Erythroblast (primary cell): ENCODE data around the gene HOXD12.
A peak's percentile ranks its signal among the peaks of the same experiment; 100 is the strongest.

Experiments
- DNase-seq, 2 experiments: peaks; one replicate each; lab custom pipeline; 2025; lab: John Stamatoyannopoulos, UW
- GATA1 ChIP-seq: IDR thresholded peaks from 2 replicates; pipeline ENCODE4 v1.6.1; 2011; ENCODE audit warnings: low read depth, mild to moderate bottlenecking, control low read depth, low read length, moderate library complexity
- POLR2A ChIP-seq: IDR thresholded peaks from 2 replicates; pipeline ENCODE4 v1.6.1; 2011; ENCODE audit warnings: mild to moderate bottlenecking, low read length

Gene HOXD12

GRCh38 chr2:176137252-176137580, 37.6 kb downstream of the HOXD12 start:
- TF ChIP-seq GATA1 = no peak
- no peak for TF ChIP-seq POLR2A
- no peak for DNase-seq

- no peak for TF ChIP-seq GATA1
- no peak for TF ChIP-seq POLR2A
- DNase-seq = no peak
Observed at GRCh38 chr2:176137906-176138305, 38.3 kb downstream of the HOXD12 start.

- TF ChIP-seq POLR2A (no peak), GATA1 (no peak)
- no peak for DNase-seq
Observed at GRCh38 chr2:176138526-176138922, 38.9 kb downstream of the HOXD12 start.

GRCh38 chr2:176138923-176139660, 39.5 kb downstream of the HOXD12 start:
- TF ChIP-seq GATA1 (no peak), POLR2A (no peak)
- DNase-seq = no peak

GRCh38 chr2:176139661-176140512, 40.3 kb downstream of the HOXD12 start:
- TF ChIP-seq POLR2A (no peak), GATA1 (no peak)
- no peak for DNase-seq

- TF ChIP-seq GATA1 (no peak), POLR2A (no peak)
- peak; percentile 76 to 84 for DNase-seq
Observed at GRCh38 chr2:176140513-176141317, 41.1 kb downstream of the HOXD12 start.

GRCh38 chr2:176142281-176142680, 42.7 kb downstream of the HOXD12 start:
- TF ChIP-seq POLR2A (no peak), GATA1 (no peak)
- DNase-seq = no peak

GRCh38 chr2:176145085-176145969, 45.7 kb downstream of the HOXD12 start:
- TF ChIP-seq GATA1 (no peak), POLR2A (no peak)
- DNase-seq = no peak

GRCh38 chr2:176146101-176146500, 46.5 kb downstream of the HOXD12 start:
- DNase-seq = no peak
- TF ChIP-seq GATA1 (no peak), POLR2A (no peak)

GRCh38 chr2:176146645-176147044, 47.0 kb downstream of the HOXD12 start:
- no peak for DNase-seq
- TF ChIP-seq POLR2A = no peak
- no peak for TF ChIP-seq GATA1

- TF ChIP-seq GATA1 (no peak), POLR2A (no peak)
Observed at GRCh38 chr2:176147210-176147799, 47.7 kb downstream of the HOXD12 start.

GRCh38 chr2:176147800-176148496, 48.4 kb downstream of the HOXD12 start:
- TF ChIP-seq GATA1 (no peak), POLR2A (no peak)
- DNase-seq = no peak

More at GRCh38 chr2:176147210-176147799, 47.7 kb downstream of the HOXD12 start:
- DNase-seq = no peak
